Neuronal stem cell (in vitro differentiated cells): ENCODE data around the gene CREB5.

ENCODE experiments used
- DNase-seq: peaks from one replicate; pipeline ENCODE4 v3.0.0-alpha.2; 2013; ENCODE audit warnings: low spot score
- H2AFZ ChIP-seq: one replicate; pipeline ENCODE4 v1.6.1; 2013; ENCODE audit warnings: mild to moderate bottlenecking, low read length, inconsistent platforms
- H2AK5ac ChIP-seq: 2 replicates; pipeline ENCODE4 v1.6.1; 2013; ENCODE audit warnings: low read depth, mild to moderate bottlenecking, inconsistent platforms, low read length, moderate library complexity, mixed read lengths
- H2BK120ac ChIP-seq: 2 replicates; pipeline ENCODE4 v1.6.1; 2013; ENCODE audit warnings: low read depth, mild to moderate bottlenecking, inconsistent platforms, low read length, moderate library complexity, mixed read lengths
- H2BK12ac ChIP-seq: one replicate; pipeline ENCODE4 v1.6.1; 2013; ENCODE audit warnings: low read length, inconsistent platforms
- H2BK15ac ChIP-seq: 2 replicates; pipeline ENCODE4 v1.6.1; 2013; ENCODE audit warnings: mild to moderate bottlenecking, low read length, inconsistent platforms, mixed read lengths
- H2BK5ac ChIP-seq: one replicate; pipeline ENCODE4 v1.6.1; 2013; ENCODE audit warnings: inconsistent platforms, mild to moderate bottlenecking, low read length, moderate library complexity
- H3K14ac ChIP-seq: one replicate; pipeline ENCODE4 v1.6.1; 2013; ENCODE audit warnings: low read length, inconsistent platforms
- H3K18ac ChIP-seq: 2 replicates; pipeline ENCODE4 v1.6.1; 2013; ENCODE audit warnings: low read length, inconsistent platforms
- H3K23ac ChIP-seq: 2 replicates; pipeline ENCODE4 v1.6.1; 2013; ENCODE audit warnings: low read depth, mild to moderate bottlenecking, mixed read lengths, low read length, inconsistent platforms; ENCODE audit not compliant: poor library complexity
- H3K27ac ChIP-seq: replicated peaks from 3 replicates; pipeline ENCODE4 v1.5.1; 2013; ENCODE audit warnings: low read length, inconsistent platforms
- H3K27me3 ChIP-seq, 3 experiments: 2 replicates each; pipeline ENCODE4 v1.6.1; 2013; ENCODE audit warnings: low read length in 3 of 3, mild to moderate bottlenecking in 2 of 3, inconsistent platforms in 1 of 3, low read depth in 1 of 3, mixed read lengths in 1 of 3, moderate library complexity in 1 of 3; ENCODE audit not compliant: control insufficient read depth in 3 of 3, insufficient read depth in 3 of 3
- H3K36me3 ChIP-seq, 2 donors: replicated peaks in 1 of 2; 2 replicates each; pipeline ENCODE4 v1.6.1; 2013; ENCODE audit warnings: low read length in 2 of 2; ENCODE audit not compliant: control insufficient read depth in 2 of 2, insufficient read depth in 2 of 2
- H3K4ac ChIP-seq: 2 replicates; pipeline ENCODE4 v1.6.1; 2013; ENCODE audit warnings: inconsistent platforms, mild to moderate bottlenecking, low read length, moderate library complexity
- H3K4me1 ChIP-seq, 2 donors: 1 replicate in 1 of 2; 2 replicates in 1 of 2; pipeline ENCODE4 v1.6.1; 2013; ENCODE audit warnings: low read length in 2 of 2, low read depth in 1 of 2; ENCODE audit not compliant: control insufficient read depth in 2 of 2, insufficient read depth in 1 of 2
- H3K4me2 ChIP-seq: one replicate; pipeline ENCODE4 v1.6.1; 2013; ENCODE audit warnings: mild to moderate bottlenecking, low read length, inconsistent platforms; ENCODE audit not compliant: insufficient read depth, poor library complexity, severe bottlenecking
- H3K4me3 ChIP-seq, 2 donors: 2 replicates each; pipeline ENCODE4 v1.5.1; 2013; ENCODE audit warnings: low read length in 2 of 2, mild to moderate bottlenecking in 2 of 2, inconsistent platforms in 1 of 2, moderate library complexity in 1 of 2
- H3K79me1 ChIP-seq: one replicate; pipeline ENCODE4 v1.6.1; 2013; ENCODE audit warnings: low read depth, mild to moderate bottlenecking, inconsistent platforms, low read length, moderate library complexity
- H3K9ac ChIP-seq: one replicate; pipeline ENCODE4 v1.6.1; 2013; ENCODE audit warnings: mild to moderate bottlenecking, low read depth, low read length, inconsistent platforms; ENCODE audit not compliant: poor library complexity
- H3K9me3 ChIP-seq, 2 donors: replicated peaks in 1 of 2; 2 replicates each; pipeline versions ENCODE3 to v1.6.1; 2013; ENCODE audit warnings: low read length in 2 of 2, mild to moderate bottlenecking in 2 of 2, inconsistent platforms in 1 of 2, low read depth in 1 of 2, mixed read lengths in 1 of 2, moderate library complexity in 1 of 2; ENCODE audit not compliant: control insufficient read depth in 2 of 2, insufficient read depth in 1 of 2
- H4K8ac ChIP-seq: one replicate; pipeline ENCODE4 v1.6.1; 2013; ENCODE audit warnings: low read depth, mild to moderate bottlenecking, inconsistent platforms, low read length, moderate library complexity
- H4K91ac ChIP-seq: one replicate; pipeline ENCODE4 v1.6.1; 2013; ENCODE audit warnings: low read length, low read depth, mild to moderate bottlenecking, inconsistent platforms; ENCODE audit not compliant: poor library complexity
- WGBS, 2 donors: extraction: QIAGEN DNeasy Blood & Tissue Kit; methylation state at CpG; one replicate each; pipeline ENCODE4 v1.1.7; 2013; ENCODE audit warnings: missing lambda C conversion rate in 2 of 2, mixed read lengths in 1 of 2; ENCODE audit not compliant: insufficient read length in 2 of 2, insufficient replicate concordance in 1 of 2; ENCODE audit errors: extremely low coverage in 2 of 2; 5-methylcytosine and 5-hydroxymethylcytosine counted together

The CREB5 gene

GRCh38 chr7:28766359-28766758 is 354.0 kb downstream of the CREB5 start:
- Histone ChIP-seq H4K8ac (peak overlapping the region; percentile 52), H3K9me3 (no peaks in the 10 kb centered on the region), H2BK12ac (no peak overlapping the region), H4K91ac (no peak overlapping the region), H2BK120ac (no peak overlapping the region), H3K4me3 (no peak overlapping the region), H2BK15ac (no peak overlapping the region), H3K36me3 (no peaks in the 10 kb centered on the region), H3K4me1 (peaks cover 0 to 4% of the 10 kb centered on the region in 2 donors), H2AFZ (no peak overlapping the region), H3K4ac (no peak overlapping the region), H3K27ac (no peak overlapping the region), H3K79me1 (no peaks in the 10 kb centered on the region), H3K27me3 (no peaks in the 10 kb centered on the region), H2BK5ac (no peak overlapping the region), H3K18ac (no peak overlapping the region), H3K4me2 (no peak overlapping the region), H3K23ac (no peak overlapping the region), H2AK5ac (no peak overlapping the region), H3K9ac (no peak overlapping the region), H3K14ac (no peak overlapping the region)
- WGBS, 2 donors, result no CpG with 5 or more reads among the region's 4 CpGs
- no peak for DNase-seq

GRCh38 chr7:28767356-28767755 is 355.0 kb downstream of the CREB5 start:
- H3K9me3 ChIP-seq, result no peaks in the 10 kb centered on the region
- H3K23ac ChIP-seq, result no peak overlapping the region
- H4K8ac ChIP-seq, result no peak overlapping the region
- H2BK12ac ChIP-seq, result no peak overlapping the region
- no peak overlapping the region for H3K27ac ChIP-seq
- DNase-seq, result no peak
- peaks cover 0 to 4% of the 10 kb centered on the region in 2 donors for H3K4me1 ChIP-seq
- H3K9ac ChIP-seq, result no peak overlapping the region
- H3K14ac ChIP-seq, result no peak overlapping the region
- H3K27me3 ChIP-seq, result no peaks in the 10 kb centered on the region
- no peaks in the 10 kb centered on the region for H3K79me1 ChIP-seq
- H2AK5ac ChIP-seq, result no peak overlapping the region
- no peaks in the 10 kb centered on the region for H3K36me3 ChIP-seq
- no peak overlapping the region for H4K91ac ChIP-seq
- no CpG with 5 or more reads among the region's 3 CpGs for WGBS, 2 donors
- H2AFZ ChIP-seq, result no peak overlapping the region
- H3K18ac ChIP-seq, result no peak overlapping the region
- no peak overlapping the region for H3K4me3 ChIP-seq
- no peak overlapping the region for H3K4ac ChIP-seq
- no peak overlapping the region for H3K4me2 ChIP-seq
- no peak overlapping the region for H2BK15ac ChIP-seq
- no peak overlapping the region for H2BK120ac ChIP-seq
- H2BK5ac ChIP-seq, result no peak overlapping the region

- Histone ChIP-seq H2BK5ac (no peak overlapping the region), H2BK120ac (no peak overlapping the region), H4K91ac (no peak overlapping the region), H4K8ac (no peak overlapping the region), H3K4me1 (peaks cover 0 to 4% of the 10 kb centered on the region in 2 donors), H3K27me3 (no peaks in the 10 kb centered on the region), H3K79me1 (no peaks in the 10 kb centered on the region), H3K18ac (no peak overlapping the region), H3K27ac (no peak overlapping the region), H2AFZ (no peak overlapping the region), H3K4me2 (no peak overlapping the region), H3K4ac (no peak overlapping the region), H2AK5ac (no peak overlapping the region), H2BK12ac (no peak overlapping the region), H3K23ac (no peak overlapping the region), H3K14ac (no peak overlapping the region), H3K9ac (no peak overlapping the region), H2BK15ac (no peak overlapping the region), H3K36me3 (no peaks in the 10 kb centered on the region), H3K9me3 (no peaks in the 10 kb centered on the region), H3K4me3 (no peak overlapping the region)
- no CpG with 5 or more reads among the region's 1 CpG for WGBS, 2 donors
- DNase-seq, result no peak
These were observed 356.3 kb downstream of the CREB5 start for GRCh38 chr7:28768577-28769147.

GRCh38 chr7:28771906-28772622 is 359.7 kb downstream of the CREB5 start:
- Histone ChIP-seq H3K9ac (no peak overlapping the region), H4K8ac (no peak overlapping the region), H2BK120ac (no peak overlapping the region), H2BK12ac (no peak overlapping the region), H3K27me3 (no peaks in the 10 kb centered on the region), H2AK5ac (no peak overlapping the region), H3K4me1 (no peaks in the 10 kb centered on the region), H3K14ac (no peak overlapping the region), H2BK5ac (no peak overlapping the region), H3K23ac (no peak overlapping the region), H3K4ac (no peak overlapping the region), H2BK15ac (no peak overlapping the region), H3K4me2 (no peak overlapping the region), H2AFZ (no peak overlapping the region), H3K36me3 (no peaks in the 10 kb centered on the region), H3K4me3 (no peak overlapping the region), H3K9me3 (peaks cover 0 to 5% of the 10 kb centered on the region in 2 donors), H3K27ac (no peak overlapping the region), H3K18ac (no peak overlapping the region), H4K91ac (no peak overlapping the region), H3K79me1 (no peaks in the 10 kb centered on the region)
- no CpG with 5 or more reads among the region's 14 CpGs for WGBS, 2 donors
- DNase-seq, result no peak
